ENCODE measurements around the gene PRR20G.

The PRR20G gene

GRCh38 chr3:127238602-127239001 lies 49.2 kb downstream of the PRR20G start:
- H3K36me3 ChIP-seq (ENCODE audit: control insufficient read depth, insufficient read depth, low read length): no peaks in the 10 kb centered on the region
- H3K9me3 ChIP-seq (ENCODE audit: control insufficient read depth, low read length): no peaks in the 10 kb centered on the region
- H3K4me3 ChIP-seq (ENCODE audit: low read length): no peak overlapping the region

GRCh38 chr3:127237835-127238234 lies 50.0 kb downstream of the PRR20G start:
- Histone ChIP-seq H3K4me3 (ENCODE audit: low read length) (no peak overlapping the region), H3K4me1 (ENCODE audit: control insufficient read depth, insufficient read depth, low read length) (no peaks in the 10 kb centered on the region), H3K36me3 (ENCODE audit: control insufficient read depth, insufficient read depth, low read length) (no peaks in the 10 kb centered on the region), H3K9me3 (ENCODE audit: control insufficient read depth, low read length) (no peaks in the 10 kb centered on the region), H3K9ac (ENCODE audit: low read length) (no peak overlapping the region), H3K27me3 (ENCODE audit: control insufficient read depth, insufficient read depth, low read length) (peaks cover 3% of the 10 kb centered on the region)

More at GRCh38 chr3:127238602-127239001, 49.2 kb downstream of the PRR20G start:
- H3K4me1 ChIP-seq (ENCODE audit: control insufficient read depth, insufficient read depth, low read length): no peaks in the 10 kb centered on the region
- peaks cover 3% of the 10 kb centered on the region for H3K27me3 ChIP-seq (ENCODE audit: control insufficient read depth, insufficient read depth, low read length)
- H3K9ac ChIP-seq (ENCODE audit: low read length): no peak overlapping the region

GRCh38 chr3:127235706-127236105 lies 52.1 kb downstream of the PRR20G start:
- no peaks in the 10 kb centered on the region for H3K4me1 ChIP-seq (ENCODE audit: control insufficient read depth, insufficient read depth, low read length)
- H3K4me3 ChIP-seq (ENCODE audit: low read length): no peak overlapping the region
- H3K27me3 ChIP-seq (ENCODE audit: control insufficient read depth, insufficient read depth, low read length): peaks cover 3% of the 10 kb centered on the region
- no peaks in the 10 kb centered on the region for H3K9me3 ChIP-seq (ENCODE audit: control insufficient read depth, low read length)
- H3K9ac ChIP-seq (ENCODE audit: low read length): no peak overlapping the region
- H3K36me3 ChIP-seq (ENCODE audit: control insufficient read depth, insufficient read depth, low read length): no peaks in the 10 kb centered on the region

- H3K9ac ChIP-seq (ENCODE audit: low read length): no peak overlapping the region
- H3K36me3 ChIP-seq (ENCODE audit: control insufficient read depth, insufficient read depth, low read length): no peaks in the 10 kb centered on the region
- H3K4me1 ChIP-seq (ENCODE audit: control insufficient read depth, insufficient read depth, low read length): no peaks in the 10 kb centered on the region
- H3K4me3 ChIP-seq (ENCODE audit: low read length): no peak overlapping the region
- H3K9me3 ChIP-seq (ENCODE audit: control insufficient read depth, low read length): no peaks in the 10 kb centered on the region
- H3K27me3 ChIP-seq (ENCODE audit: control insufficient read depth, insufficient read depth, low read length): peaks cover 3% of the 10 kb centered on the region
These were observed 53.1 kb downstream of the PRR20G start for GRCh38 chr3:127234778-127235177.
